Mesenchymal stem cell (in vitro differentiated cells and primary cell): ENCODE results near the gene EEPD1.
A peak's percentile ranks its signal among the peaks of the same experiment; 100 is the strongest.

ENCODE experiments used
- DNase-seq: peaks from one replicate; pipeline ENCODE4 v3.0.0-alpha.2; 2013
- H2AFZ ChIP-seq: one replicate; pipeline ENCODE4 v1.6.1; 2013; ENCODE audit warnings: low read depth, mild to moderate bottlenecking, control low read depth, inconsistent platforms, low read length, moderate library complexity
- H2AK5ac ChIP-seq: 2 replicates; pipeline ENCODE4 v1.6.1; 2013; ENCODE audit warnings: low read length, moderate library complexity, mild to moderate bottlenecking, inconsistent platforms; ENCODE audit not compliant: severe bottlenecking
- H2BK120ac ChIP-seq: one replicate; pipeline ENCODE4 v1.6.1; 2013; ENCODE audit warnings: low read depth, mild to moderate bottlenecking, inconsistent platforms, low read length, moderate library complexity
- H2BK12ac ChIP-seq, 2 experiments: one replicate each; pipeline ENCODE4 v1.6.1; 2013; ENCODE audit warnings: inconsistent platforms in 2 of 2, low read length in 2 of 2, mild to moderate bottlenecking in 2 of 2, moderate library complexity in 2 of 2, control low read depth in 1 of 2
- H2BK15ac ChIP-seq: one replicate; pipeline ENCODE4 v1.6.1; 2013; ENCODE audit warnings: mild to moderate bottlenecking, low read depth, inconsistent platforms; ENCODE audit not compliant: poor library complexity, severe bottlenecking
- H2BK5ac ChIP-seq: 2 replicates; pipeline ENCODE4 v1.6.1; 2013; ENCODE audit warnings: low read depth, mild to moderate bottlenecking, low read length, control low read depth, inconsistent platforms; ENCODE audit not compliant: poor library complexity, severe bottlenecking
- H3K14ac ChIP-seq, 2 experiments: one replicate each; pipeline ENCODE4 v1.6.1; 2013; ENCODE audit warnings: inconsistent platforms in 2 of 2, low read length in 2 of 2, control low read depth in 1 of 2, mild to moderate bottlenecking in 1 of 2, moderate library complexity in 1 of 2
- H3K18ac ChIP-seq, 2 experiments: one replicate each; pipeline ENCODE4 v1.6.1; 2013; ENCODE audit warnings: inconsistent platforms in 2 of 2, low read length in 2 of 2, control low read depth in 1 of 2, low read depth in 1 of 2, mild to moderate bottlenecking in 1 of 2
- H3K23ac ChIP-seq, 2 experiments: one replicate each; pipeline ENCODE4 v1.6.1; 2013; ENCODE audit warnings: inconsistent platforms in 2 of 2, low read length in 2 of 2, mild to moderate bottlenecking in 2 of 2, moderate library complexity in 2 of 2, control low read depth in 1 of 2
- H3K27ac ChIP-seq: 2 replicates; pipeline ENCODE4 v1.5.1; 2013; ENCODE audit warnings: mild to moderate bottlenecking, moderate library complexity, low read length, control low read depth, inconsistent platforms; ENCODE audit not compliant: poor library complexity, severe bottlenecking
- H3K27me3 ChIP-seq, 2 experiments: 2 replicates each; pipeline versions ENCODE4 v1.6.1 to v1.7.0; 2013; ENCODE audit warnings: low read length in 2 of 2, mild to moderate bottlenecking in 2 of 2, moderate library complexity in 2 of 2, control low read depth in 1 of 2, inconsistent platforms in 1 of 2; ENCODE audit not compliant: control insufficient read depth in 1 of 2, insufficient read depth in 1 of 2
- H3K36me3 ChIP-seq, 2 experiments: 2 replicates each; pipeline versions ENCODE4 v1.6.1 to v1.7.0; 2013; ENCODE audit warnings: low read length in 2 of 2, control low read depth in 1 of 2, inconsistent platforms in 1 of 2, low read depth in 1 of 2, mild to moderate bottlenecking in 1 of 2; ENCODE audit not compliant: insufficient read depth in 2 of 2, control insufficient read depth in 1 of 2
- H3K4ac ChIP-seq, 2 experiments: one replicate each; pipeline ENCODE4 v1.6.1; 2013; ENCODE audit warnings: inconsistent platforms in 2 of 2, low read length in 2 of 2, mild to moderate bottlenecking in 2 of 2, moderate library complexity in 2 of 2, control low read depth in 1 of 2, low read depth in 1 of 2
- H3K4me1 ChIP-seq: 2 replicates; pipeline ENCODE4 v1.6.1; 2013; ENCODE audit warnings: low read depth, low read length, control low read depth; ENCODE audit not compliant: control insufficient read depth, insufficient read depth
- H3K4me2 ChIP-seq: 2 replicates; pipeline ENCODE4 v1.6.1; 2013; ENCODE audit warnings: low read length, mild to moderate bottlenecking, inconsistent platforms; ENCODE audit not compliant: poor library complexity, severe bottlenecking
- H3K4me3 ChIP-seq, 2 experiments: 2 replicates each; pipeline versions ENCODE4 v1.5.1 to v1.7.0; 2013; ENCODE audit warnings: low read length in 2 of 2, mild to moderate bottlenecking in 2 of 2, control low read depth in 1 of 2, low read depth in 1 of 2; ENCODE audit not compliant: insufficient read depth in 1 of 2
- H3K79me1 ChIP-seq: replicated peaks from 2 replicates; pipeline ENCODE4 v1.6.1; 2013; ENCODE audit warnings: mild to moderate bottlenecking, control low read depth, low read length, inconsistent platforms; ENCODE audit not compliant: poor library complexity, severe bottlenecking
- H3K9ac ChIP-seq: 2 replicates; pipeline ENCODE4 v1.7.0; 2013; ENCODE audit warnings: mild to moderate bottlenecking, low read length, moderate library complexity
- H3K9me3 ChIP-seq: 2 replicates; pipeline ENCODE4 v1.7.0; 2013; ENCODE audit warnings: mild to moderate bottlenecking, low read length; ENCODE audit not compliant: control insufficient read depth
- H4K8ac ChIP-seq: one replicate; pipeline ENCODE4 v1.6.1; 2013; ENCODE audit warnings: inconsistent platforms, mild to moderate bottlenecking, low read length, moderate library complexity
- H4K91ac ChIP-seq: one replicate; pipeline ENCODE4 v1.6.1; 2013; ENCODE audit warnings: mild to moderate bottlenecking, low read length, inconsistent platforms
- WGBS: methylation state at CpG from one replicate; pipeline ENCODE4 v1.1.7; 2013; ENCODE audit warnings: mixed read lengths; 5-methylcytosine and 5-hydroxymethylcytosine counted together

EEPD1 gene

DNA sequence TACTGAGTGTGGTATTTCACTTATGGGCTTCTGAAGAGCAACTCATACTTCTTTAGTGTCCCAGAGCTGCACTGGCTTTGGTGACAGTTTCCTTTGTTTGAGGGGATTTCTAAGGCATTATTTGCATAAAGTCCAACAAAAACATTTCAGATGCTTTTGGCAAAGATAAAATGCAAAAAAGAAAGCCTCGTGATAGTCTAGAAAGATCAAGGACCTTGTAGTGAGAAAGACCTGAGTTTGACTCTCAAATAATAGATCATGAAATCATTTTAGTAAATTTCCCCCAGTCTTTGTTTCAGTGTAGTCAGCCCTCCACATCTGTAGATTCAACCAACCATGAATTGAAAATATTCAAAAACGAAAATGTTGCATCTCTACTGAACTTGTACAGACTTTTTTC is 107.4 kb downstream of the EEPD1 start:
- Histone ChIP-seq H3K79me1 (no peaks in the 10 kb centered on the region), H4K8ac (no peak overlapping the region), H3K4me3 (no peak overlapping the region)

DNA sequence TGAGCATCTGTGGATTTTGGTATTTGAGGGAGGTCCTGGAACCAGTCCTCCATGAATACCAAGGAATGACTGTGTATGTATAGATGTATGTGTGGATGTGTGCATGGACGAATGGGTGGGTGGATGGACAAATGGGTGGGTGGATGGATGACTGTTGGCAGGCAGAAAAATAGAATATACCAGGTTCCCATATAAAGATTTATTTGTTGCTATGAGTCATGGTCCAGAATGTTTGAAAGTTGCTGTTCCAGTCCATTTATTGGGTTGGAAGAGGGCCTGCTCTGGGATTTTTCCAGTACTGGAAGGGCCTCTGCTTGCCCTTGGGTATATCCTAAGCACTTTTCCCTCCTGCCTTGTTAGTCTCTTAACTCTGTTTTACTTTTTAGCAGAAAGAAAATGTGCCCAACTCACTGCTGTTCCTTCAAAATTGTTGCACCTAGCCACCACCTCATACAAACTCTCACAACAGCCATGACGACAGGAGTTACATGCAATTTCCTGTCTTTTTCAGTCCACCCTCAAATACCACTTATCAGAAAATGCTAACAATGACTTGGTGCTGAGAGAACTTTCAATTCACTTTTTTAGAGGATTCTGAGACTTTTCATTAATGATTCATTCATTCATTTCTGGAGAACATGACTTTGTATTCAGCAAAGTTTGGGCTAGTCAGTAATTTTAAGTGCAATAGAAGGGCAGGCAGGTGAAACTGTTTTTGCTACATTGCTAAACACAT is 108.1 kb downstream of the EEPD1 start:
- Histone ChIP-seq H2BK15ac (no peak overlapping the region), H3K9me3 (no peaks in the 10 kb centered on the region), H4K91ac (no peak overlapping the region), H4K8ac (no peak overlapping the region), H2BK12ac (no peak overlapping the region), H3K79me1 (no peaks in the 10 kb centered on the region), H2BK5ac (no peak overlapping the region), H2AK5ac (no peak overlapping the region), H3K23ac (no peak overlapping the region), H3K4ac (no peak overlapping the region), H3K18ac (peak overlapping the region in 1 of 2 experiments; percentile 38), H3K4me2 (no peak overlapping the region), H2AFZ (no peak overlapping the region), H3K9ac (peak overlapping the region; percentile 22), H3K27me3 (no peaks in the 10 kb centered on the region), H3K14ac (no peak overlapping the region), H3K4me3 (peak overlapping the region in 1 of 2 experiments; percentile 22), H3K36me3 (no peaks in the 10 kb centered on the region), H3K4me1 (peaks cover 16% of the 10 kb centered on the region), H2BK120ac (no peak overlapping the region), H3K27ac (no peak overlapping the region)
- DNase-seq, result peak; percentile 26
- 62% methylated on average over 2 of the region's 2 CpGs for WGBS

More for the DNA sequence above, 107.4 kb downstream of the EEPD1 start:
- Histone ChIP-seq H2BK5ac (no peak overlapping the region), H3K18ac (no peak overlapping the region), H3K4ac (no peak overlapping the region), H3K27me3 (no peaks in the 10 kb centered on the region), H2AK5ac (no peak overlapping the region), H3K36me3 (no peaks in the 10 kb centered on the region), H3K27ac (no peak overlapping the region), H2AFZ (no peak overlapping the region), H3K4me1 (peaks cover 16% of the 10 kb centered on the region), H2BK120ac (no peak overlapping the region), H3K4me2 (no peak overlapping the region), H4K91ac (no peak overlapping the region), H2BK12ac (no peak overlapping the region), H3K14ac (no peak overlapping the region), H2BK15ac (no peak overlapping the region), H3K23ac (no peak overlapping the region), H3K9me3 (no peaks in the 10 kb centered on the region), H3K9ac (no peak overlapping the region)
- WGBS, result 100% methylated on average over 1 of the region's 2 CpGs
- DNase-seq, result no peak

- Histone ChIP-seq H3K36me3 (no peaks in the 10 kb centered on the region), H4K91ac (no peak overlapping the region), H2AK5ac (no peak overlapping the region), H3K18ac (peak overlapping the region in 1 of 2 experiments; percentile 74), H3K79me1 (no peaks in the 10 kb centered on the region), H3K27me3 (no peaks in the 10 kb centered on the region), H2BK5ac (no peak overlapping the region), H3K27ac (no peak overlapping the region), H3K9ac (no peak overlapping the region), H2BK12ac (peak overlapping the region; percentile 11 to 34), H3K4me1 (peaks cover 16% of the 10 kb centered on the region), H2BK120ac (no peak overlapping the region), H2BK15ac (no peak overlapping the region), H3K4me3 (no peak overlapping the region), H3K23ac (no peak overlapping the region), H2AFZ (no peak overlapping the region), H3K14ac (peak overlapping the region in 1 of 2 experiments; percentile 81), H3K4ac (no peak overlapping the region), H3K9me3 (no peaks in the 10 kb centered on the region), H4K8ac (peak overlapping the region; percentile 8), H3K4me2 (no peak overlapping the region)
- peak; percentile 39 for DNase-seq
- 78% methylated on average over 4 of the region's 5 CpGs for WGBS
Measured at GRCh38 chr7:36262309-36263094, 109.4 kb downstream of the EEPD1 start.

DNA sequence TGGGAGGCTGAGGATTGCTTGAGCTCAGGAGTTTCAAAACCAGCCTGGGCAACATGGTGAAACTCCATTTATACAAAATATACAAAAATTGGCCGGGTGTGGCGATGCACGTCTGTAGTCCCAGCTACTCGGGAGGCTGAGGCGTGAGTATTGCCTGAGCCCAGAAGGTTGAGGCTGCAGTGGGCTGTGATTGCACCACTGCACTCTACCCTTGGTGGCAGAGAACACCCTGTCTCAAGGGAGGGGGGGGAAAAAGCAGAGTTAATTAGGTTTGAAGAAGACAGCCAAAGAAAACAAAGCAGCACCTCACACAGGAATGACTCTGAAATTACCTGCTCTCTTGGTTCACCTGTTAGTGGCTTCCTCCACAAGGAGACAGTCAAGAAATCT is 110.0 kb downstream of the EEPD1 start:
- WGBS, result 97% methylated on average over 5 of the region's 5 CpGs
- Histone ChIP-seq H3K4me2 (no peak overlapping the region), H2BK12ac (no peak overlapping the region), H3K23ac (no peak overlapping the region), H2AK5ac (no peak overlapping the region), H3K36me3 (no peaks in the 10 kb centered on the region), H3K14ac (no peak overlapping the region), H2BK120ac (no peak overlapping the region), H3K27ac (no peak overlapping the region), H4K8ac (no peak overlapping the region), H3K27me3 (no peaks in the 10 kb centered on the region), H2BK15ac (no peak overlapping the region), H3K4me3 (no peak overlapping the region), H4K91ac (no peak overlapping the region), H2BK5ac (no peak overlapping the region), H3K9me3 (no peaks in the 10 kb centered on the region), H3K79me1 (no peaks in the 10 kb centered on the region), H3K9ac (no peak overlapping the region), H3K4ac (no peak overlapping the region), H3K18ac (no peak overlapping the region), H2AFZ (no peak overlapping the region), H3K4me1 (peaks cover 13% of the 10 kb centered on the region)
- no peak for DNase-seq
